ENCODE data around the gene MAGI2.

DNA sequence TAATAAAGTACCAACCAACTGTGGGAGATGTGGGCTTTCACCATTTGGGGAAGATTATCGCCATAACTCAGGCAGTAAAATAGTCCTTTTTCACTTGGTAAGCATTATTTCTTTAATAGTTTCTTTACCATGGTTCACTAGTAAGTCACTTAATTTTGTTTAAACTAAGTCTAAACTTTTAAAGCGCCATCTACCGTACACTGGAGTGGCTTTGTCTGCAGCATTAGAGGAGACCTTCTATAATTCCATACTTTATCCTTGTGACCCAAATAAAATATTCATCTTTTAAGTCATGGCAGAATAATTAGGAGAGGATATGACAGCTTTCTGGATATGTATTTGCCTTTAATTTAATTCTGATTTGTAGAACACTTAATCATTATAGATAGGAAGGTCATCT is 468.0 kb downstream of the MAGI2 start:
- TF ChIP-seq ZNF70 (CRISPR knock-in tag; IDR thresholded peaks at IDR 0.05) (no peak), ARNTL (CRISPR knock-in tag; IDR thresholded peaks at IDR 0.05; ENCODE audit: borderline replicate concordance, low read depth) (no peak), POU6F1 (CRISPR knock-in tag; IDR thresholded peaks at IDR 0.05; ENCODE audit: borderline replicate concordance, low read depth) (no peak)

Data from SK-N-SH treated with all-trans-retinoic acid at 6 μM for 48 hours (cell line).